SKM-1 (cell line): ENCODE measurements around the gene GLMP.

Source experiments
- DNase-seq: peaks from one replicate; lab custom pipeline; 2025; ENCODE audit not compliant: unreplicated experiment; lab: John Stamatoyannopoulos, UW

GLMP gene

DNA sequence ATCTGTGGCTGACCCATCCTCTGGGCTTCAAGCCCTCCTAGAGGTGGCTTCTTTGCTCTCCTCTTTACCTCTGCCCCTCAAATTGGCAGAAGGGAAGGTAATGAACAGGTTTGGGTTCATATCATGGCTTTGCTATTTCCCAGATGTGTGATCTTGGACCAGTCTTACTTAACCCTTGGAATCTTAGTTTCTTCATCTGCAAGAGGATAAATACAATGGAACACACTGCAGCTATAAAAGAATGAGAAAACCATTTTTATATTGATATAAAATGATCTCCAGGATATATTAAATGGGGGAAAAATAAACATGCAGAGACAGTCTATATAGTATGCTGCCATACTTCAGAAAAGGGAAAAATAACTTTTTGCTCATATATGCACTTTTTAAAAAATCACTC is 5.6 kb downstream of the GLMP start:
- DNase-seq = no peak

DNA sequence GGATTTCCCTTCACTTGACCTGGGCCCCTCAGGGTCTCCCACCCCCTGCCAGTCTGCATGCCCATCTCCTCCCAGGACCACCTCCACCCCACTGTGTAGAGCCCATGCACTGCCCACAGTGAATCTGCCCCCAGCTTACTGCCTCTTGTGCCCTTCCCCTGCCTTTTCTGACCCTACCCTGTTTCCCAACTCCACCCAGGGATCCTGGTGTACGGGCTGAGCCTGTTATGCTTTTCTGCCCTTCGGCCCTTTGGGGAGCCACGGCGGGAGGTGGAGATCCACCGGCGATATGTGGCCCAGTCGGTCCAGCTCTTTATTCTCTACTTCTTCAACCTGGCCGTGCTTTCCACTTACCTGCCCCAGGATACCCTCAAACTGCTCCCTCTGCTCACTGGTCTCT is 9.4 kb downstream of the GLMP start:
- no peak for DNase-seq

DNA sequence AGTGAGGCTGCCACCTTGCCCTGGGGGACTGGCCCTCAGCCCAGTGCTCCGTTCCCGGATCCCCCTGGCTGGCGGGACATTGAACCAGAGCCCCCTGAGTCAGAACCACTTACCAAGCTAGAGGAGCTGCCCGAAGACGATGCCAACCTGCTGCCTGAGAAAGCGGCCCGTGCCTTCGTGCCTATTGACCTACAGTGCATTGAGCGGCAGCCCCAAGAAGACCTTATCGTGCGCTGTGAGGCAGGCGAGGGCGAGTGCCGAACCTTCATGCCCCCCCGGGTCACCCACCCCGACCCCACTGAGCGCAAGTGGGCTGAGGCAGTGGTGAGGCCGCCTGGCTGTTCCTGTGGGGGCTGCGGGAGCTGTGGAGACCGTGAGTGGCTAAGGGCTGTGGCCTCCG is 10.0 kb downstream of the GLMP start:
- no peak for DNase-seq

DNA sequence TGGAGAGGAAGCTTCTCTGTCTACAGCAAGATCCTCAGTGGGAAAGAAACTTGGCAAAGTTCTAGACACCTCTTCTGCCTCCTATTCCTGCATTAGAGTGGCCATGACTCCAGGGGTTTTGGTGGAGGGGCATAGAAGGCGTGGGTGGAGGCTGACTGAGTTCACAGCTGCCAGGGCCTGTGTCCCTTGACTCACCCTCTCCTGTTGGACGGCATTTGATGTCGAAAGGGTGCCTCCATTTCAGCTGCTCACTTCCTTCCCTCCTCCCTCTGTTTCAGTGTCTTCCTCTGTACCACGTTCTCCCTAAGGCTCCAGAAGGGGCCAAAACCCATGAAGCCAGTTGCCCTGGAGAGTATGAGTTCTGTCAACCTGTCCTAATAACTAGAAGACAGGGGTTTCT is 10.7 kb downstream of the GLMP start:
- no peak for DNase-seq

DNA sequence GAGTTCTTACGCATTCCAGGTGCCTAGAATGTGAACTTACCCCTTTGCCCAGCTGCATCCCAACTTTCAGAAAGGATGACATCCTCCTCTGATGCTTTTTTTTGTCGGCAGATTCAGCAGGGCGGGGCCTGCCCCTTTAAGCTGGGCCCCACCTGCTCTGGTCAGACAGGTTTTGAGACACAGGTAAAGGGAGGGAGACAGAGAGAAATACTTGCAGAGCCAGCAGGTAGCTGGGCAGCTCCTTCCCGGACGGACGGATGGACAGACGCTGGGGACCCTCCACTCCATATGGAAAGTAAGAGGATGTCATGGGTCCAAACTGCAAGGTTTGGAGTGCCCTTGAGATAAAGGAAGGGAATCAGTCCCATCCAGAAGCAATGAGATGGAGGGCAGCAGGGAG is 11.4 kb downstream of the GLMP start, which contains the start of gene TMEM79:
Gene TMEM79, plus strand, starts transcription at position 214 of the 400 bp plus-strand sequence. CDS start 902 bp downstream, outside the sequence.
- DNase-seq = no peak

DNA sequence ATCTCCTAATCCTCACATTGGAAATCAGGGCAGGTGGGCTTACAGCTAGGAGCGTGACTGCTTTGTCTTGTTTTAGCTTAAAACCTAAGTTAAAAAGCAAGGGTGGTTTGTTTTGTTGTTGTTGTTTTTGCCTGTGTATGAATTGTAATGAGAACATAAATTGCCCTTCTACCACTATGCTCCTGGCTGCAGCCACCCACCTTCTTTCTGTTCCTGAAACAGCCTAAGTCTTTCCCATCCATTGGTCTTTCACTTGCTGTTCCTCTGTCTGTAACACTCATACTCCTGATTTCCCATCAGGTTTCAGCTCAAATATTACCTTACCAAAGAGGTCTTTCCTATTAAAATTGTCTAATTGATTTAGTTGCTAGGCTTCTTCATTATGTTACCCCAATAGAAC is 12.0 kb downstream of the GLMP start:
- DNase-seq = no peak

DNA sequence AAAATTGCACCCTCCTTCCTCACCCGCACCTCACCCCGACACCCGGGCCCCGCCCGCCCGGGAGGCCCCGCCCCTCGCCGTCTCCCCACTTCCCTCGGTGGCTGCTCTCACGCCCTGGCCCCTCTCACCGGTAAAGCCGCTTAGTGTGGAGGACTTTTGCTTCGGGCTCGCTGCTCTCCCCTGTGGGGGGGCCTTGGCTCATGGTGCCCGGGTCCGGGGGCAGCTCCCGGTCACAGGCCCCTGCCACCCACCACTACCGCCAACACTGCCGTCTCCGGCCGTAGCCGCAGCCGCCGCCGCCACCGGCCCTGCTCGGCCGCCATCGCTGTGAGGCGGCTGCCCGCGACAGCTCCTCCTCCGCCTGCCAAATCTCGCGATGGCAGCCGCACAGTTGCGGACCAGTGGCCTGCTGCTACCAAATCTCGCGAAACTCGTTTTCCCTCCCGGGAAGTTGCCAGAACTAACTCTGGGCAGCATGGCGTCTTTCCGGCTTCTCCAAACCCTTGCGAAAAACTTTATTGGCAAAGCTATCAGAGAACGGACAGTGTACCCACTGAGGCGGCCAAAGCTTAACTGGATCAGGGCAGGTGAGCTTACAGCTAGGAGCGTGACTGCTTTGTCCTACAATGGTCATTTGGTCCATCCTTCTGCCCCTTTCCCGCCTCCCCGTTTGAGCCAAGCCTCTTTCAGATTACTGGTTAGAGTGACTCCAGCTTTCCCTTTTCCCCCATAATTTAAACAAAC is 12.8 kb downstream of the GLMP start, which contains the start of gene SMG5:
Gene SMG5, minus strand, starts transcription at position 347 of the 744 bp plus-strand sequence. Its CDS starts 145 bp downstream, at position 202.
- peak; percentile 99 for DNase-seq

DNA sequence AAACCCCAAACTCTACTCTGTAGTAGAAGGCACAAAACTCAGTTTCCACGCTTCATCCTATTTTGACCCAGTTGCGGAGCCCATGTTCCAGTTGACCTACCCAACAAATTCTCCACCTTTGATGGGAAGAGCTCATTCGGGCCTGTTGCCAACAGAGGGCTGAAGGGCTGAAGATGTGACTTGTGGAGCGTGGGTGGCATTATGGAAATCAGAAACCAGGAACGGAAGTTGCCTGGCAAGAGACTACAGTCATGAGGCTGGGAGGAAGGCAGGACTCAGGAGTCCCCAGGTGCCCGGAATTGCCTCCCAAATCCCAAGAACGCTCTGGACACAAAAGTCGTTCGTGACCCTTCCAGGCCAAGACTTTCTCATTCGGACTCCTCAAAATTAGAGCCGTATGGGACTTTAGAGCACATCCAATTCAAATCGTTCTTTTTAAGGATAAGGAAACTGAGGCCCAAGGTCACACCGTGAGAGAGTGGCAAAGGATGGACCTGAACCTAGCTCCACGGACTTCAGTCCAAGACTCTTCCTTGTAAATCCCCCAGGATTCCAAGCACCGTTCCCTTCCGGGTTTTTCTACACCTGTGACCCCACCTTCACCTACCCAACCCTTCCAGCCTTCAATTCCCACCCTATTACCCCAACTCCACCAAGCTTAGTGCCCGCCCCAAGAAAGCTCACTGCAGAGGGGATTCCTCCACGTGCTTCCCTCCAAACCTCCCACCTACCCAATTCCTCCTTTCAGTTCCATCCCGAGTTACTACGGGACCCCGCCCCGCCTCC is 13.6 kb downstream of the GLMP start:
- DNase-seq = peak; percentile 7

DNA sequence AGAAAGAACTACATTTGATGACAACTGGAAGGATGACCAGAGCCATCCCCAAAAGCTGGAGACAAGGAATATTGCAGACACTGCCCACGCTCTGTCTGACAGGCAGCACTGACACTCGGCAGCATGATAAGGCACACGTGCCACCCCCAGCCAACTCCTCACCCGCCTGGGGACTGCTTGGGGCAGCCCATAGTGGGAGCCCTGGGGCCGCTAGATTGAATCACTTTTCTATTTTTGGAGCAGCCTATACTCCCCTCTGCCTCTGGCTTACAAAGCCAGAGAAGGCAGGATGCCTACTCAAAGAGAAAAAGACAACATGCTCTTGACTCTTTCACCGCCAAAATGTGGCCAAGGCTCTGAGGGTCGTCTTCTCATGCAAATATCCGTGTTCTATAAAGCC is 14.2 kb downstream of the GLMP start:
- DNase-seq = peak; percentile 13

DNA sequence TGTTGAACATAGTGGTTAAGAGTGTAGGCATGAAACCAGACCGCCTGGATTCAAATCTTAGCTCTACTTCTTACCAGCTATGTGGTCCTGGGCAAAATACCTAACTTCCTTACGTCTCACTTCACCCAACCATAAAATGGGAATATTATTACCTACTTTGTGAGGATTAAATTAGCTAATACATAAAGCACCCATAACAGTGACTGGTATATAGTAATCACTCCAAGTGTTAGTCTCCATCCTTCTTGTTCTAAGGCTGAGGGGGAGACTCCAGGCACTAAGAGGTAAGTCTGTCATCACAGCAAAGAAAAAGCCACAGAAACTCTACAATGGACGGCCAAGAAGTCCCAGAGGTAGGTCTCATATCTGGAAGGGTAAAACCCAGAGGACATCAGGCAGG is 15.6 kb downstream of the GLMP start:
- DNase-seq = no peak

DNA sequence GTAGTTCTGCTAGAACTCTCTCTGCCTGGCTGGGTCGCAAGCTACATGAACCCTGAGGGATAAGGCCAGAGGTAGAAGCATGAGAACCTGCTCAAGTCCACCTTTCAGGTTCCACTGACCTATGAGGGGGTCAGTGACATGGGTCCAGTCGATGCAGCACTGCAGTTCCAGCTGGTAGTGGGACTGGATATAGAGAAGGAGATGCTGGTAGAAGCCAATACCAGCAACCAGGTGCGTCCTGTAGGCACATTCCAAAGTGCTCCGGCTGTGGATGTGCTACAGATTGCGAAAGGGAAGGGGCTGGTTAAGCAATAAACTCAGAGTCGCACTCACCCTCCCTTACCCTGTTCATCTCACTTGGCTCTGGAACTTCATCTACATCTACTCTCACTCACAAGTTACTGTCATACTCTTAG is 18.5 kb downstream of the GLMP start:
- peak; percentile 87 for DNase-seq

DNA sequence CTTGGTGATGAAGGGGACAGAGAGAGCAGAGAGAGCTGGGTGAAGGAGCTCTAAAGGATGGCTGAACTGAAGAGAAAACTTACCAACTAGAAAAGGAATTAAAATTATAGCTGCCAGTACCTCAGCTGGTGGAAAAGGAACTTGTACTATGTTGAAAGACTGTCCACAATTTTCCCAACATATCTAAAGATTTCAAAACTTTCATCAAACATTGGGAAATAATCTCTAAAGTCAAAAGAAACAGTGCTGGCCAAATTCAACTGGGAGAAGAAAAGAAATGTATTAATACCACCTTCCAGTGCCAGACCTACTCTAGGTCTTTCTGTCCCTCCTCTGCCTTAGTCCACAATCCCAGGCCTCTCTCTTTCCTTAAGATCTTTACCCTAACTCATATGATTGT is 18.9 kb downstream of the GLMP start:
- DNase-seq = peak; percentile 95

DNA sequence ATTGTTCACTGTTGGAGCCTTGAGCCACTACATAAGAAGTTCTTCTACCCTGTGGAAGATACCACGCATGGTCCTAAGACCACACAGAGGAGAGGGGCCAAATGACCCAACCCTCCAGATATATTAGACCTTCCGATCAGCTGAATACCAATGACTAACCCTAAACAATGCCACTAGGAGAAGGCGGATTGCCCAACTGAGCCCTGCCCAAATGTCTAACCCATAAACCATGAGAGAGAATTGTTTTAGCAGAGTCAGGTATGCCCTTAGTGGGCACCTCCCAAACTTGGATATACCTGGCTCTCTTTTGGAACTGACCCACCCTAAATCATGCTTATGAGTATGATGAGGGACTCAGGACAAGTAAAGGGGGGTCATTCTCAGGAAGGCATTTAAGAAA is 25.2 kb downstream of the GLMP start:
- no peak for DNase-seq

DNA sequence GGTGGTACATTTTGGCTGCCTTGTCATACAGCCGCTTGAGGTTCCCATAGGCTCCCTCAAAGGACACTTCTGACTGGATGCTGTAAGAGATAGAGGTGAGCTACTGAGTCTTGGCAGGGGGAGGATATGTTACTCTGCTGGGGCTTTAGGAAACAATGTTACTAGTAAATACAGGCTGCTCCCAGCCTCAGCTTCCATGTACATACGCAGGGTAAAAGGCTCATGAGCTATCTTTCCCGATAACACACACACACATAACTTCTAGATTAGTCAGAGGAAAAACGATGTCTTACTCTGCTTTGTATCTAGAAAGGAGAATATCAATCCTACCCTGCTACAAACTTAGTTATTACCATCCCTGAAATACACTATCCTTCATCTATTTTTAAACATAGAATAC is 27.1 kb downstream of the GLMP start:
- no peak for DNase-seq

DNA sequence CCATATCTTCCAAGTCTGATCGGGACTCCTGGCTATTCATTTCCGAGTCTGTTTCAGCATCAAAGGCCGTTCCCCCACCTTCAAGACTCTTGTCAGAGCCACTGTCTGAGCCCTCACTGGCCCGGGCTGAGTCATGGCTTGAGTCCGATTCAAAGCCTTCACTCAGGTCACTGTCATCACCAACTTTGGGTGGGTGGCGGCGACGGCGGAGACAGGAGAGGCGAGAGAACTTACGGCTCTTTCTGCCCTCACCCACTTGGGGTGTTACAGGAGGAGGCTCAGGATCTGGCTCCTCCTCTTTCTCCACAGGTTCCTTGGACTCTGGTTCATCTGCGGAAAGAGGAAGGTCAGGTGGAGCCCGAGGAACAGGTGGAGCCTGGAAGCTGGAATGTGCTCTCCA is 29.4 kb downstream of the GLMP start:
- no peak for DNase-seq

DNA sequence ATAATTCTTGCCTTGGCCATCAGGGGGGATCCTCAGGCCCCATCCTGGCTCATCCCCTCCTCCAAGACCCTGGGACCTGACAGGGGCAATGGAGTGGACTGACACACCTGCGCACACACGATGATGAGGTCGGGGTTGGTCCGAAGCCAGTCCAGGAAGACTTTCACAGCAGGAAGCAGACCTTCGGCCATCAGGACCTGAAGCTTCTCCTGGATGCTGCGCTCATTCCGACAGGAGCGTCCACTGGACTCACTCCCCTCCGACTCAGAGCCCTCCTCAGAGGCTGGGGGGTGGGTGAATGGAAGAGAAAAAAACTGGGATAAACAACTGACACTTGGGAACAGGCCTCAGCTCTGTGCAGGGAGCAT is 32.2 kb downstream of the GLMP start:
- no peak for DNase-seq

DNA sequence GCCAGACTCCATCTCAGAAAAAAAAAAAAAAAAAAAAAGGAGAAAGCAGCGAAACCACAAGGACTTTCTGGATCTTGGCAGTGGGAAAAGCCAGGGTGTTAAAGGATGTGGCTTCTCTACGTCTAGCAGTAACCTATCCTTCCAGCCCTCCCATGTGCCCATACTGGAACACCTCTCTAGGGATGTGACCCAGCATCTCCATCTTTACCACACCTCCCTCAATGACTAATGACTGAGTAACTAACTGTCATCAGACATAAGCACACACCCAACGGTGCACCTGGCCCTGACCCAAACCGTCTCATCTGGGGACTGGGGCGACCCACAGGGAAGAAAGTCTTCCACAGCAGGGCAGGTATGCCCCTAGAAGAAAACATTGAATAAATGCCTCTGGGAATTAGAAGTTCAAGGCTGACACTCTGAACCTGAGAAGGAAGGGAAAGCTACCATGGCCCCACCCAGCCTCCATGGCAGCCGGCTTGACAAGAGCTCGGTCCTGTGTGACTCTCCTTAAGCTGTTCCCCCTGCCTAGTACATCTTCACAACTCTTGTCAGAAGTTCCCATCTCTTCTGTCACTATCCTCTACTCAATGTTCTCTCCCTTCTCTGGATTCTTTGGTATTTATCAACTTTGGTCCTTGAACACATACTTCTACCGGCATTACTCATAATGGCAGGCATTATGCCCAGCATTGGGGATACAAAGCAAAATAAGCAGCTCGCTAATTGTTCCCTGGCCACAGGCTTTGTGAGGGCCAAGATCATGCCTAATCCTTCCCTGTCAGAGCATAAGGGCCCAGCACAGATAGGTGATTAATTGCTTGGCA is 32.8 kb downstream of the GLMP start:
- no peak for DNase-seq

DNA sequence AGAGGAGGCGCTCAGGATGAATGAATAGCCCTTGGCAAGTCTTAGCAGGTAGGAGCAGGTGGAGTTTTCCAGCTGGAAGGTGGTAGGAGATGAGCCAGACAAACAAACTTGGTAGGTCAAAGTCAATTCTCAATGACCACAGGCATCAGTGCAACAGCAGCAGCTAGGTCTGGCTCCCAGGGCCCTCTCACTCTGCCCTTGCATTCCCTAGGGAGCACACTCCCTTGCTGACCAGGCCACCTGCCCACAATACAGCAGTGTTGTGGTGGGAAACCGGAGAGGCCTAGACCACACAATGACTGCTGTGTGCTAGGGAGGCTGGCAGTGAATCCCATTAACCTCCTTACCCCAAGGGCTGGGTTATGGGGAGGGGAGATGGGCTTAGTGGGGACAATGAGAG is 34.6 kb downstream of the GLMP start:
- DNase-seq = no peak

DNA sequence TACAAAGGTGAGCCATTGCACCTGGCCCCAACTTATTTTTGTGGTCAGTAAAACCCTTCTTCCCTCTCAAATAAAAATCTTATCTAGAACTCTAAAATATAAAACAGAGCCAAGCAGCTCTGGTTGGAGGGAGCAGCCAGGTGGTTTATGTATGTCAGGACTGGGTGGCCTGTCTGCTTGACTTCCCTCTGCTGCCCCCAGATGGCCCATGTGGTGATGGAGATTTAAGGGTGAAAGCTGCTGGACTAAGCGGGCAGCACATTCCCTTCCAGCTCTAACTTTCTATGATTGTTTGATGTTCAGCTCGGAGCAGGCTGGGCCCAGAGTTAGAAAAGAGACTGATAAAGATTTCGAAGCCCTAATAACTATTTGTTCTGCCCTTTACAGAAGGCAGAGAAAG is 35.7 kb downstream of the GLMP start:
- no peak for DNase-seq

DNA sequence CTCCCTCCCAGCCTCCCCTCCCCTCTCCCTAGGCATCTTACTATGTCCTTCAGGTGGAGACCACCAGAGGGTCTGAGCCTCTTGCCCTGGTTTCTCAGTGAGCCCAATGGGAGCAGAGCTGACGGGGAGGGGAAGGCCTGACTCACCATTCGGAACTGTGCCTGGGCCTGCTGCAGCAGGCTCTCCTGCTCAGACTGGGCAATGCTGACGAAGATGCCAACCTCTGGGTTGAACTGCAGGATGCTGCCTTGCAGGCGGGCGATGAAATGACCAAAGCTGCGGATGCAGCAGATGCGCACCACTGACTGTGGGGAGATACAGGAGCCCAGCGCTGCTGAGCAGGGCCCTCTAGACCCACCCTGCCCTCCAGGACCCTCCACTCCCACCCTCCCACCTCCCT is 36.6 kb downstream of the GLMP start:
- no peak for DNase-seq

DNA sequence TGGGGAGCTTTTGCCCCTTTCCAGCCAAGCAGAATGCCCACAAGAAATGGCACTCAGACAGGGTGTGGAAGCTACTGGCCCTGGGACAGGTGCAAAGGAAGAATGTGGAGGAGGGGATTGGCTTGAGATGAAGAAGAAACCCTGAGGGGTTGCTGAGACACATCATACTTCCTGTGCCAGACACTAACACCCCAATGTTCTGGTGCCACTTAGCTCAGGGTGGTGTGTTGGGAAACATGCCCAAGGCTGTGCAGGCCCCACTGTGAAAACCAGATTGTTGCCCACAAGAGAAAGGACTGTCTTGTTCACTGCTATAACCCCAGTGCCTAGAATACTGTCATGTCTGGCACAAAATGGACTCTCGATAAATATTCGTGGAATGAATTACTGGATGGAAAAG is 37.8 kb downstream of the GLMP start:
- no peak for DNase-seq

DNA sequence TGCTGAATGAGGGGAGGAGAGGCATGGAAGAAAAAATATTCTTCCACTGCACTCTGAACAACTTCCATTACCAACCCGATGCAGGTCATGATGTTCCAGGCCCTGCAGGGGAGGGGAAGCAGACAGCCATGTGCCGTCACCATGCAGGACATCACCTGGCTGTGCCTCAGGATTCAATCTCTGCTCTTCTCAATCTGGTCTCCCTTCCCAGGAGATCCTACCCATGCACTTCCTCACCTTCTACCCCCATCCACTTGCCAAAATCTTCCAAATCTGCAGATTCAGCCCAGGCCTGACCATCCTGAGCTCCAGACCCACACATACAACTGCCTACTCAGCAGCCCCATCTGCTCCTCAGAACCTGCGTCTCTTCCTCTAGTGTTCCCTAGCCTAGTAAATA is 41.8 kb downstream of the GLMP start:
- DNase-seq = no peak
